NOMO-1 treated with dmso at 0.1 percent for 144 hours (cell line): Measurements from ENCODE around the gene GRIK4.

ENCODE experiments used
- DNase-seq: peaks from one replicate; lab custom pipeline; 2025; ENCODE audit not compliant: unreplicated experiment; lab: John Stamatoyannopoulos, UW

The GRIK4 gene

GRCh38 chr11:120698918-120699317, 187.4 kb downstream of the GRIK4 start:
- DNase-seq: no peak

DNA sequence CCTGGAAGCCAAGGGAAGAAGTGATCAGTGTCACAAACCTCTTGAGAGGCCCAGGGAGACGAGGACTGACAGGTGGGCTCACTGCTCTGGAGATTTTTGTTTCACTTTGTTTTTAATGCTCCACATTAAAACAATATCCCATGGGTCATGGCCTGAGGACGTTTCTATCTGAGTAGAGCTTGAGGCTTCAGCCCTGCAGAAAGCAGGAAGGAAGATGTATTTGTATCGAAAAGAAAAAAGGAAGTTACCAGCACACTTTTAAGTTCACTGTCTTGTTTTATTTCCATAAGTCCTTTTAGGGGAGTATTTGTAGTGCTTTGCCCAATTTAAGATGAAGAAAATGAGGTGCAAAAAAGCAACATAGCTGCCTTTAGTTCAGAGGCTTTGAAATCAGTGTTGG, 191.1 kb downstream of the GRIK4 start:
- DNase-seq: peak; percentile 10

- no peak for DNase-seq
Observed at GRCh38 chr11:120703358-120704152, 192.0 kb downstream of the GRIK4 start.

GRCh38 chr11:120704256-120704750, 192.8 kb downstream of the GRIK4 start:
- DNase-seq: no peak

DNA sequence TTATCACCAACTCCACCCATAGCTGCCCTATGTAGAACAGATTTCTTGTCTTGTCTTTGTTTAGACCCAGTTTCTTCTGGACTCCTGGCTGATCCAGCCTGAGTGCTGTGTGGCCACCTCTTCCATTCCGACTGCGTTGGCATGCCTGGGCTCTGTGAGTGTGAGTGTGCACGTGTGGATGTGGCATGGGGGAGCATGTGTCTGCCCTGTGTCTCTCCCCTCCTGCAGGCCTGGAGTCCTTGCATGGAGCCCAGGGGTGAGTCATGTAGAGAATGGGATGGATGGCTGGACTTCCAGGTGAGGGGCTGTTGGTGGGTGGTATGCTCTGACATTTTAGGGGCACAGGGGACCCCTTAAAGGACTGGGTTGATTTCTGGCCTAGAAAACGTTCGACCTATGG, 194.7 kb downstream of the GRIK4 start:
- DNase-seq: no peak

DNA sequence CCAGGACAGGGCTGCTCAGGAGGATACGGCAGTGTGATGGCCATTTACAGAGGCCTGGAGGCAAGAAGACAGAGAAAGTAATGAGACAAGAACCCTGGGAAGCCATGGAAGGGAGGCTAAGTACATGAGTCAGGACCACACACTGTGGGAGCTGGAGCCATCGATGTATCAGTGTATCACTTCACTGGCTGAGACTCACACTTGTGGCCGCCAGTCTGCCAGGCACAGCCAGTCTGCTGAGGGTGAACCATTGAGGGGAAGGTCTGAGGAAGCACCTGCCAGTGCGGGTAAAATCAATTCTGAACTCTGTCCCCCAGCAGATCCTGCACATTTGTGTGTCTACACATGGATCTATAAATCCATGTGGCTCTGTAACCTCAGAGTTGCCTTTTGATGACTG, 195.6 kb downstream of the GRIK4 start:
- DNase-seq: no peak

DNA sequence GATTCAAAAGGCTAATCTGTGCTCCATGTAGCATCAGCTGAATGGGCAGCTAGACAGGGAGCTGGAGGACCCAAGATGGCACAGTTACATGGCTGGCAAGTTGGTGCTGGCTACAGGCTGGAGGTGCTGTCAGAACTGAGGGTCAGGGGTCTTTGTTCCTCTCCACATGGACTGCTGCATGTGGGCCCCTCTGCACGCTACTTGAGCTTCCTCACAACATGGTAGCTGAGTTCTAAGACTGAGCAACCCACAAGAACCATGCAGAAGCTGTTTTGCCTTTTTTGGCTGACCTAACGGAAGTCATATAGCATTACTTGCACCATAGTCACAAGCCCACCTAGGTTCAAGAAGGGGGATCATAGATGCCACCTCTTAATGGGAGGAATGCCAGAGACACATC, 196.1 kb downstream of the GRIK4 start:
- DNase-seq: no peak

- no peak for DNase-seq
Observed at GRCh38 chr11:120708511-120709183, 197.1 kb downstream of the GRIK4 start.

DNA sequence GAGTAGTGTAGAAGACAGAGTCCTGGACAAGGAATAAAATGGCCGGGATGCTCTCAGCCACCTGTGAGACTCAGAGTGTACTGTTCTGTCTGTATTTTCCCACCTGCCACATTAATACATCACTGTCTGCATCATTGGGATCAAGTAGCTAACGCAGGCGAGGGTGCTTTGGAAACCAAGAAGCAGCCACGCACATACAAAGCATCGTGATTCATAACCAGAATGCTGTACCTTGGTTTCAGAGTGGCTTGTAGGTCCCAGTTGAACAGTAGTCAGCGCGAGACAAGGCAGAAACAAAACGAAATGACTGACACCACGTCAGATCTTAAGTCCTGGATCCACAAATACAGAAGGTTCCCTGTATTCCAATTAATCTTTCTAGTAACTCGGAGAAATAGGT, 198.3 kb downstream of the GRIK4 start:
- DNase-seq: no peak

DNA sequence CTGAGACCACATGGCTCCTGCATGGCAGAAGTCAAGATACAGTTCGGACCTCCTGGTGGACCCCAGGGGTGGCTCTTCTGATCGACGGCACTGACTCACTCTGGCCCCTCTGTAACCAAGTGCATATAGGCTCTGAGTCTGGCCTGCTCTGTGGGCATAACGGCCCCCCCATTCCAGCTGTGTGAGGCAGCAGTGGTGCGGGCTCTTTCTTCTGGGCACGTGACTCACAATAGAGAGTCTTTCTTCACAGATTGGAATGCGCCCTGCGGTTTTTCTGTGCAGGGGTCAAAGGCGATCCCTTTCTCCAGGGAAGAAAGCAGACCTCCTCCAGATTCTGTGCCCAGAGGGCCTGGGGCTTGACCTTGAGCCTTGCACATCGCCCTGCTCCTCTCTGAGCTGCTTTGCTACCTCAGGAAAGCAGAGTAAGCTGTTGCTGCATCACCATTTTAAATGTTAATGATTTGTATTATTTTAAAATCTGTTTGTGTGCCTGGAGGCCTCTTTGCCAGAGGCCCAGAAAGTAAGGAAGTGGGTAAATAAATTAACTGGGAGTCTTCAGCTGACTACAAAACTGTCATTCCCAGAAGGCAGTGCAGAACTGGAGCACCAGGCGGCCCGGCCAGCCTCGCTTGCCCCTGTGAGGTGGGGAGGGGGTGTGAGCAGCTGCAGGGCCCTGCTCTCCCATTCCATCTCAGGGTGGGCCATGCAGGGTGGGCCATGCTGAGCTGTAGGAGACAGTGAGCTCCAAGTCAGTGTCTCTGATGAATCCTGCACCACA, 199.0 kb downstream of the GRIK4 start:
- DNase-seq: no peak

GRCh38 chr11:120712014-120712413, 200.5 kb downstream of the GRIK4 start:
- no peak for DNase-seq

DNA sequence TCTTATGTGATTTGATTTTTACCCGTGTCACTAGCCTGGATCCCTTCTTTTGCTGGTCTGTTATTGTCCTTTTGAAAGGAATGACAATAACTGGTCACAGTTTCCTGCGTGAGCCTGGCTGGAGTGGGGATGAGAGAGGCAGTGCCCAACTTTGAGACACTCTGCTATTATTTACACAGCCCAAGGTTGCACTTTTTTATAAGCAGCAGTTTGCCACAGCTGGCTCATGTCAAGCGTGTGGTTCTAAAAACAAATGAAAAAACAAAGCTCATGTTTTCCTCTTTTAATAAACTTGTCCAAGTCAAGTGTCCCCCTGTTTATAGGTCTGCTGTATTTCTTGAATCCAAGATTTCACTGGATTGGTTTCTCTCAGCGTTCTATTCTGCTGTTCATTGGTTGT, 201.3 kb downstream of the GRIK4 start:
- DNase-seq: no peak

- no peak for DNase-seq
Observed at GRCh38 chr11:120713296-120713695, 201.7 kb downstream of the GRIK4 start.

- DNase-seq: no peak
Observed at GRCh38 chr11:120714438-120714837, 202.9 kb downstream of the GRIK4 start.

- DNase-seq: no peak
Observed at GRCh38 chr11:120715239-120715638, 203.7 kb downstream of the GRIK4 start.

DNA sequence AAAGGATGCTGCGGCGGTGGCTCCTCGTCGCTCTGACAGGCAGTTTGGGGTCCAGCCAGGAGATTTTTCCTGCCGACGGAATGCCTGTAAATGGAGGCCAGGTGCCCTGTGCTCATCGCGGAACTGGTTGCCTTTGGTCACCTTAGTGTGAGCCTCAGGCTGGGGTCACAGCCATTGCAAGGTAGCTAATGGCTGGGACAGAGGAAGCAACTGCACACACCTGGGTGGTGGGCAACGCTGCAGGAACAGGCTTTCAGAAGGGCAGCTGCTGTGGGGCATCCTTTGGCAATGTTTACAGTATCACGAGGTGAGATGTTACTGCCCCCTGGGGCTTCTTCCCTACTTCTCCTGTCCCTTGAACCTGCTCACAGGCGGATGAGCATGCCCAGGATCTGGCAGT, 205.5 kb downstream of the GRIK4 start:
- DNase-seq: no peak

GRCh38 chr11:120717623-120718022, 206.1 kb downstream of the GRIK4 start:
- no peak for DNase-seq

DNA sequence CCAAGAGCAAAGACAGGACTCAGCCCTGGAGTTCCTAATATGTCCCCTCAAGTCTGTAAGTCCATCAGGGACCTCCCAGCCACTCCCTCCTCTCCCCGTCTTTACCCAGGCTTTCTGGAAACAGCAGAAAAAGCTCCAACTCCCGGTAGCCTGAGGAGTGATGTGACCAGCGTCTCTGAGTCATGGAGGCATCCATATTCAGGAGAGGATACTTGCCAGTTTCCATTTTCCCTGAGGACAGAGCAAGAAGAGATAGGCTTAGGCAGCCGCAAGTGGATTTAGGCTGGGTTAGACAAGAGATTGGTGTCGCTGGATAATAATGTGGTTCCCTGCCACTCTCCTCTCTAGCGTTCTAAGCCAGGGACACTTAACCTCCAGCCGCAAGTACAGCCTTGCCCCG, 206.6 kb downstream of the GRIK4 start:
- no peak for DNase-seq

DNA sequence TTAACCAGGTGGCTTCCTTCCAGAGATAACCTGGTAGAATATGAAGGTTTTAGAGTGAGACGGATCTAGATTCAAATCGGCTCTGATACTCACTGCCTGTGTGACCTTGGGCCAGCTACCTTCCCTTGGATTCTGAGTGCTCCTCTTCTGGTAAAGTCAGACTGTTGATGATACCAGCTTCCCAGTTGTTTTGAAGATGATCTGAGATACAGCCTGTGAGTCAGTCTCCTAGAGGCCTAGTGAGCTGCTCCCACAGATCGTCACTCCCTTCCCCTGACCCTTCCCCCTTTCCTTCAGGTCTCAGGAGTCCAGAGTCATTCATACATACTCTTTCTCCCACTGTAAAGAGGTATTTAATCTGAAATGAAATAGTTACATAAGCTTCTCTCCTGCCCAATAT, 207.8 kb downstream of the GRIK4 start:
- no peak for DNase-seq

DNA sequence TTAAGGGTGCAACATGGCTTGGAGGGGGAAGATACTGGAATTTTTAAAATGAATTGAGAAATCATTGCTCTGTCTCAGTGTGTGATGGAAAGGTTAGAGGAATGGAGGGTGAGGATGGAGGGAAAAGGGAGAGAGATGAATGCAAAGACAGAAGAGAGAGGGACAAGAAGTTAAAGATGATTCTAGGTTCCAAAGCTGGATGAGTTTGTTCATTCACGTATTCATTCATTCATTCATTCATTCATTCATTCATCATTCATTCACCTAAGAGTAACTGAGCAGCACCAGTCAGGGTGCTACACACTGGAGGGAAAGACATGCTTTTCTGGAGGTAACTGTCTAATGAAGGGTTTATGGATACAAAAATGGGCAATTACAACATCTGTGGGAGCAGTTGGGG, 209.2 kb downstream of the GRIK4 start:
- no peak for DNase-seq

DNA sequence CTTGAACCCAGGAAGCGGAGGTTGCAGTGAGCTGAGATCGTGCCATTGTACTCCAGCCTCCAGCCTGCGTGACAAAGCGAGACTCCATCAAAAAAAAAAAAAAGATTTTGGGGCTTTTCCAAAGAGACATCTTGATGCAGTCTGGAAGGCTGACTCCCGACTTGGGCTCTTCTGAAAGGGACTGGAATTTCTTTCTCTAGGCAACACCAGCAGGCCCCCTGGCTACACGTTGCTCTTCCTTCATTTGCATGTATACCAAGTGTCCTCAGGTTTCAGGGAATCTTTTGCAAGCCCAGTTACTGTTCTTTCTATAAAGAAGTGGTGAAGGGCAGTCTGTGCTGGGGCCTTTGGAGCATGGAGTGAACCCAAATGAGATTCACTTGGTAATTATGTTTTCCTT, 211.0 kb downstream of the GRIK4 start:
- no peak for DNase-seq

- no peak for DNase-seq
Observed at GRCh38 chr11:120723751-120724150, 212.2 kb downstream of the GRIK4 start.
